ENCODE results near the gene RETN. TPM values are rescaled to one million over a fixed set of nuclear protein-coding genes. Genes with fewer than 3 reads are reported as not detected.

The RETN gene
- total RNA-seq, 1 donor from 2014 or later = 1.7 TPM

- no peak for TF ChIP-seq CTCF (IDR thresholded peaks at IDR 0.05; ENCODE audit: insufficient read depth, low read length, poor library complexity, severe bottlenecking)
- Histone ChIP-seq H3K27me3 (ENCODE audit: control insufficient read depth, insufficient read depth, low read length) (peaks cover 10% of the 10 kb centered on the region), H3K4me3 (ENCODE audit: low read depth, low read length) (no peak overlapping the region), H3K36me3 (ENCODE audit: control insufficient read depth, insufficient read depth, low read length) (no peaks in the 10 kb centered on the region)
- no peak for DNase-seq (ENCODE audit: low read depth)
Observed at GRCh38 chr19:7698583-7698982, 29.7 kb downstream of the RETN start.

GRCh38 chr19:7699003-7699402 is 30.2 kb downstream of the RETN start:
- H3K4me3 ChIP-seq (ENCODE audit: low read depth, low read length) = no peak overlapping the region
- no peak for DNase-seq (ENCODE audit: low read depth)
- H3K36me3 ChIP-seq (ENCODE audit: control insufficient read depth, insufficient read depth, low read length) = no peaks in the 10 kb centered on the region
- no peak for TF ChIP-seq CTCF (IDR thresholded peaks at IDR 0.05; ENCODE audit: insufficient read depth, low read length, poor library complexity, severe bottlenecking)
- H3K27me3 ChIP-seq (ENCODE audit: control insufficient read depth, insufficient read depth, low read length) = peaks cover 10% of the 10 kb centered on the region

DNA sequence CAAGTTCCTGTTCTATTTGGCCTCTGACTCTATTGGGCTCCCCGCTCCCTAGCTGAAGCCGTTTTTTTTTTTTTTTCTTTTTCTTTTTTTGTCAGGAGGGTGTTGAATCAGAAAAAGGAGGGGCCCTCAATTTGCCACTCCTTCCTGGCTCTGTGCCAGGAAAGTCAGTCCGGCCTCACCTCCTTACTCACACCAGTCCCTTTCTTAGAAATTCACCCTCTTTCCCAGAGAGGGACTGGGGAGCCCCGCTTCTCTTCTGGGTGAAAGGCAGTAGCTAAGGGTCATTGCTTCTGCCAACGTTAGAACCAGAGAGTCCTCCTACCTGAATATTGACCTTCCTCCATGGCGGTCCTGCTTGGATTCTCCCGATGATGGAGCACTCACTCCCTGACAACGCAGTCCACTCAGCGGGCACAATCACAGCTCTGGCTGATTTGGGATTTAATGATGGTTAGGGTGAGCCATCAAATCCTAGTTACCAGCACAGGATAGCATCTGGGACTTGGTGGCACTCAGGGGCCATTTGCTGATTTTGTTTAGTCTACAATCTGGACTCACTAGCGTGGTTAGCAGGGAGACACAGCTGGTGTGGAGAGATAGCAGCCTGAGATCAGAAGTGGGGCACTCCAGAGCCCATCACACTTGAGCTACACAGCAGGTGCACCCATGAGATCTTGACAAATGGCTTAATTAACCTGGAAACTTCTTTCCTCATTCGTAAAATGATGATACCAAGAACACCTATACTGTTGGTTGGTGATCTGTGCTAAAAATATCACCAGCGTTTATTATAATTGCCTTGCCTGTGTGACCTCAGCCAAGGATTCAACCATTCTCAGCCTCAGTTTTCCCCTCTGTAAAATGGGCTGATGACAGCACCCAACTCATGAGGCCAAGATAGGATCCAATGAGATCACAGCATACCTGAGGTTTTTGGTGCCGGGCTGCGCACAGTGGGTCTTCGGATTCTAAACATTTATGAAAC is 30.9 kb downstream of the RETN start:
- no peak for TF ChIP-seq CTCF (IDR thresholded peaks at IDR 0.05; ENCODE audit: insufficient read depth, low read length, poor library complexity, severe bottlenecking)
- Histone ChIP-seq H3K27me3 (ENCODE audit: control insufficient read depth, insufficient read depth, low read length) (peaks cover 10% of the 10 kb centered on the region), H3K4me3 (ENCODE audit: low read depth, low read length) (no peak overlapping the region), H3K36me3 (ENCODE audit: control insufficient read depth, insufficient read depth, low read length) (no peaks in the 10 kb centered on the region)
- no peak for DNase-seq (ENCODE audit: low read depth)

- Histone ChIP-seq H3K4me3 (ENCODE audit: low read depth, low read length) (no peak overlapping the region), H3K36me3 (ENCODE audit: control insufficient read depth, insufficient read depth, low read length) (no peaks in the 10 kb centered on the region), H3K27me3 (ENCODE audit: control insufficient read depth, insufficient read depth, low read length) (peaks cover 10% of the 10 kb centered on the region)
- TF ChIP-seq CTCF (IDR thresholded peaks at IDR 0.05; ENCODE audit: insufficient read depth, low read length, poor library complexity, severe bottlenecking) = no peak
- no peak for DNase-seq (ENCODE audit: low read depth)
Observed at GRCh38 chr19:7701049-7701653, 32.3 kb downstream of the RETN start.

DNA sequence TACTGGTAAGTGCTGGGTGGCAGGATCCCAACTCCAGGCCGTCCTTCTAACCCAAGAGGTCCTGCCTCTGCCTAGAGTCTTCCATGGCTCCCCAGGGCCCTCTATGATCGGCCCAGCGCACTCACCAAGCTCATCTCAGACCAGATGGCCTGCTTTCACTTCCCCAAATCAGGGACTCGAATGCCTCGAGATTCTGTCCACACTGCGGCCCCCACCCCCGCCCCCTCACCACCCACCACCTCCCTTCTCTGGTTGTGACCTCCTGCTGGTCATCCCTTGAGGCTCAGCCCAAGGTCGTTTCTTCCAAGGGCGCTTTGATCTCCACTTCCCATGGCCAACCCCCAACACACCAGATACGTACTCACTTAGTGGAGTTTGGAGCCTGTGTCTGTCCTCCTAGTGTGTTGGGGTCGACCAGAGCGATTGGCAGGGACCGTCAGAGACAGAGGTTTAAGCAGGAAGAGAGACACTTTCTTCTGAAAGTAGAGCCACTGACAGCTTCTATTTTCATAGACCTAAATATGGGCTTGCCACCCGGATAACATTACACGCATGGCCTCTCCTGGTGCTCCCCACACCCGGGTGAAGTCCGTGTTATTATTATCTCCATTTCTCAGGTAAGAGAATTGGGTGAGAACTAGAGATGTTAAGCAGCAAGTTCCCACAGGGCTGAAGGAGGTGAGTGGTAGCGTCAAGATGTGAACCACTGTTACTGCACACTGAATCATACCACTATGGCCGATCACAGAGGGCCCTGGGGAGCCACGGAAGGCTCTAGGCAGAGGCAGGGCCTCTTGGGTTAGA is 33.0 kb downstream of the RETN start, which contains the start of gene FCER2:
TSS of gene FCER2 (minus strand) at position 478 of the 804 bp plus-strand sequence. CDS start 2,371 bp downstream, outside the sequence.
- Histone ChIP-seq H3K36me3 (ENCODE audit: control insufficient read depth, insufficient read depth, low read length) (no peaks in the 10 kb centered on the region), H3K4me3 (ENCODE audit: low read depth, low read length) (no peak within 1 kb of the TSS), H3K27me3 (ENCODE audit: control insufficient read depth, insufficient read depth, low read length) (peaks cover 10% of the 10 kb centered on the region)
- DNase-seq (ENCODE audit: low read depth) = no peak
- no peak for TF ChIP-seq CTCF (IDR thresholded peaks at IDR 0.05; ENCODE audit: insufficient read depth, low read length, poor library complexity, severe bottlenecking)

All from kidney epithelial cell (primary cell).